HEK293 (cell line): Measurements from ENCODE around the gene SMIM29.

Experiments
- CTCF ChIA-PET: fragments of 350-600 bp; formaldehyde crosslinking; extraction: SDS; loops from one replicate; lab custom pipeline; 2021; ENCODE audit warnings: antibody characterized with exemption; lab: Yijun Ruan, JAX
- POLR2A ChIA-PET: fragments of 300-600 bp; formaldehyde crosslinking; extraction: SDS; loops from one replicate; lab custom pipeline; 2020; ENCODE audit warnings: antibody characterized with exemption, inconsistent platforms; lab: Yijun Ruan, JAX
- H3K27ac ChIP-seq: fragments of 200-500 bp; sonication (Bioruptor generic); 2 replicates; pipeline ENCODE4 v1.5.1; 2014; ENCODE audit warnings: low read depth, low read length, control low read depth, inconsistent platforms; ENCODE audit errors: extremely low read depth
- H3K36me3 ChIP-seq, 2 experiments: fragments of 200-500 bp in 1 of 2; sonication (Bioruptor generic) in 1 of 2; 1 replicate in 1 of 2; 2 replicates in 1 of 2; pipeline ENCODE4 v1.5.1; 2014 to 2017; ENCODE audit warnings: inconsistent platforms in 2 of 2, low read length in 2 of 2; ENCODE audit not compliant: control insufficient read depth in 2 of 2, insufficient read depth in 1 of 2
- H3K4me1 ChIP-seq: fragments of 200-500 bp; sonication (Bioruptor generic); 2 replicates; pipeline ENCODE4 v1.5.1; 2014; ENCODE audit warnings: mild to moderate bottlenecking, low read length, inconsistent platforms; ENCODE audit not compliant: control insufficient read depth, insufficient read depth
- H3K4me3 ChIP-seq: 2 replicates; pipeline ENCODE4 v1.5.1; 2011; ENCODE audit warnings: low read depth, mild to moderate bottlenecking, control low read depth, low read length, moderate library complexity
- H3K9me3 ChIP-seq: fragments of 200-500 bp; sonication (Bioruptor generic); 2 replicates; pipeline ENCODE4 v1.5.1; 2014; ENCODE audit warnings: low read depth, low read length, inconsistent platforms; ENCODE audit not compliant: control insufficient read depth, insufficient read depth
- KLF9 ChIP-seq: fragments of 450-650 bp; formaldehyde crosslinking; IDR thresholded peaks from 2 replicates; pipeline ENCODE4 v1.5.1; 2016; ENCODE audit warnings: missing biosample characterization, missing genetic modification characterization, low read depth
- PRDM4 ChIP-seq: fragments of 450-650 bp; formaldehyde crosslinking; IDR thresholded peaks from 2 replicates; pipeline ENCODE4 v1.5.1; 2017; ENCODE audit warnings: missing biosample characterization, missing genetic modification characterization
- SCRT2 ChIP-seq: fragments of 450-650 bp; formaldehyde crosslinking; IDR thresholded peaks from 2 replicates; pipeline ENCODE4 v1.5.1; 2016; ENCODE audit warnings: missing biosample characterization, missing genetic modification characterization
- ZFHX2 ChIP-seq: fragments of 450-650 bp; formaldehyde crosslinking; conservative IDR thresholded peaks from 2 replicates; pipeline ENCODE4 v1.5.1; 2016; ENCODE audit warnings: missing biosample characterization, missing genetic modification characterization
- ZNF518A ChIP-seq: fragments of 450-650 bp; formaldehyde crosslinking; conservative IDR thresholded peaks from 2 replicates; pipeline ENCODE4 v1.5.1; 2016; ENCODE audit warnings: low read depth, missing biosample characterization, missing genetic modification characterization
- ZNF623 ChIP-seq: fragments of 450-650 bp; formaldehyde crosslinking; IDR thresholded peaks from 2 replicates; pipeline ENCODE4 v1.5.1; 2016; ENCODE audit warnings: missing biosample characterization, missing genetic modification characterization
- ZSCAN23 ChIP-seq: fragments of 450-650 bp; formaldehyde crosslinking; IDR thresholded peaks from 2 replicates; pipeline ENCODE4 v1.5.1; 2016; ENCODE audit warnings: missing biosample characterization, missing genetic modification characterization
- ZXDB ChIP-seq: fragments of 450-650 bp; formaldehyde crosslinking; IDR thresholded peaks from 2 replicates; pipeline ENCODE4 v1.5.1; 2016; ENCODE audit warnings: missing biosample characterization, missing genetic modification characterization
- TF ChIP-seq, protein P1 (sequence below): fragments of 450-650 bp; formaldehyde crosslinking; IDR thresholded peaks from 2 replicates; pipeline ENCODE4 v1.5.1; 2016; ENCODE audit warnings: missing biosample characterization, missing genetic modification characterization, low read depth
- TF ChIP-seq, protein P2 (sequence below): fragments of 450-650 bp; formaldehyde crosslinking; IDR thresholded peaks from 2 replicates; pipeline ENCODE4 v1.5.0; 2017; ENCODE audit warnings: missing biosample characterization, missing genetic modification characterization, borderline replicate concordance

SMIM29 gene

DNA sequence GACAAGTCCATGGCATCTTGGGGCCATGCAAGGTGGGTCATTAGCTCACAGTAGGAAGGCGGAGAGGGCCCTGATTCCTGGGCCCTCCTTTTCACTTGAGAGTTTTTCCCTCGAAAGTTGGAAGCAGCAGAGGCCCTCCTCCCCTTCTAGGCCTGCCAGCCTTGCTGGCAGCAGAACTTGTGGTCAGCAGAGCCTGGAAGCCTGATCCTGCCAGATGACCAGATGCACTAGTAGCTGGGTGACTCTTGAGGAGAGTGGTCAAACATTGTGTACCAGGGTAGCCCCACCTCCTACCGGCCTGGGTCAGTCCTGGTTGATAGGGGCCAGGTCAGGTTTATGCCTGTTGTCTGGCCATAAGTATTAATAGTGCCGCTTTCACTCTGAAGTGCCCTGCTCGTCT, 15.9 kb downstream of the SMIM29 start:
- H3K4me3 ChIP-seq, result no peak overlapping the region
- TF ChIP-seq PRDM4 (tag by site-specific recombination), result no peak
- TF ChIP-seq ZNF518A (tag by site-specific recombination), result no peak
- no peak for TF ChIP-seq ZSCAN23 (tag by site-specific recombination)
- no peaks in the 10 kb centered on the region for H3K9me3 ChIP-seq
- ChIA-PET CTCF (interaction anchor here (0.7 to 1.5 kb wide), 3 partner anchors 69 to 946 kb away, joined by 3 to 7 read pairs (median 4); no protein-coding TSS in a partner anchor), POLR2A (interaction anchor here (0.7 to 2.0 kb wide), 2 partner anchors 9 to 11 kb away, joined by 7 to 9 read pairs; no protein-coding TSS in a partner anchor)
- no peak overlapping the region for H3K27ac ChIP-seq
- H3K36me3 ChIP-seq, result no peaks in the 10 kb centered on the region
- H3K4me1 ChIP-seq, result no peaks in the 10 kb centered on the region

DNA sequence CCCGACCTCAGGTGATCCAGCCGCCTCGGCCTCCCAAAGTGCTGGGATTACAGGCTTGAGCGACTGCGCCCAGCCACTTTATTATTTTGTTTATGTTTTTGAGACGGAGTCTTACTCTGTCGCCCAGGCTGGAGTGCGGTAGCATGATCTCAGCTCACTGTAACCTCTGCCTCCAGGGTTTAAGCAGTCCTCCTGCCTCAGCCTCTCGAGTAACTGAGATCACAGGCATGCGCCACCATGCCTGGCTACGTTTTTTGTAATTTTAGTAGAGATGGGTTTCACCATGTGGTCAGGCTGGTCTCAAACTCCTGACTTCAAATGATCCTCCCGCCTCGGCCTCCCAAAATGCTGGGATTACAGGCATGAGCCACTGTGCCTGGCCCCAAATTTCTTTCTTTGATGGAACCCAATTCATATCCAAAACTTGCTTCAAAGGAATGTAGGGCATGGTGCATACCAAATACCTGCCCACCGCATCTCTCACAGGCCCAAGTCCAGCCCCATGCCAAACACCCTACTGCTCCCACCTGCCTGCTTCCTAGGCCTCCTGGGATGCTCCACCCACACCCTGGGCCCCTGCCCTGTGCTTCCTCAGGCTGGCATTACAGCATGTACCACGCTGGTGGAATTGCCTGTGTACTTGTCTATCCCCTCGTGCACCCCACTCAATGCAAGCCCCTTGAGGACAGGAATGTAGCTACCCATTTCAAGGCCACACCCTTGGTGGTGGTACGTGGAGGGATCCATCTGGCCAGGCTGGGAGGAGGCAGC, 17.1 kb downstream of the SMIM29 start:
- Histone ChIP-seq H3K9me3 (no peaks in the 10 kb centered on the region), H3K36me3 (no peaks in the 10 kb centered on the region), H3K4me3 (no peak overlapping the region), H3K4me1 (no peaks in the 10 kb centered on the region), H3K27ac (no peak overlapping the region)
- ChIA-PET POLR2A (no interaction called here), CTCF (interaction anchor here (0.6 to 1.6 kb wide), 3 partner anchors 15 to 380 kb away, joined by 3 to 5 read pairs (median 3); no protein-coding TSS in a partner anchor)
- no peak for TF ChIP-seq KLF9 (tag by site-specific recombination)
- TF ChIP-seq, protein P1, sequence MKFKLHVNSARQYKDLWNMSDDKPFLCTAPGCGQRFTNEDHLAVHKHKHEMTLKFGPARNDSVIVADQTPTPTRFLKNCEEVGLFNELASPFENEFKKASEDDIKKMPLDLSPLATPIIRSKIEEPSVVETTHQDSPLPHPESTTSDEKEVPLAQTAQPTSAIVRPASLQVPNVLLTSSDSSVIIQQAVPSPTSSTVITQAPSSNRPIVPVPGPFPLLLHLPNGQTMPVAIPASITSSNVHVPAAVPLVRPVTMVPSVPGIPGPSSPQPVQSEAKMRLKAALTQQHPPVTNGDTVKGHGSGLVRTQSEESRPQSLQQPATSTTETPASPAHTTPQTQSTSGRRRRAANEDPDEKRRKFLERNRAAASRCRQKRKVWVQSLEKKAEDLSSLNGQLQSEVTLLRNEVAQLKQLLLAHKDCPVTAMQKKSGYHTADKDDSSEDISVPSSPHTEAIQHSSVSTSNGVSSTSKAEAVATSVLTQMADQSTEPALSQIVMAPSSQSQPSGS (tag by site-specific recombination), result no peak
- 0 out of 2 replicates have a peak, but pooled peaks have one; percentile 8 for TF ChIP-seq ZFHX2 (tag by site-specific recombination)
- TF ChIP-seq ZXDB (tag by site-specific recombination), result no peak

GRCh38 chr6:34230653-34231371, 18.0 kb downstream of the SMIM29 start:
- H3K27ac ChIP-seq, result no peak overlapping the region
- ChIA-PET CTCF (interaction anchor here (0.6 to 2.1 kb wide), 4 partner anchors 16 to 380 kb away, joined by 3 to 8 read pairs (median 4); no protein-coding TSS in a partner anchor), POLR2A (interaction anchor here (0.6 kb wide), 1 partner anchor 192 kb away, joined by 3 read pairs; no protein-coding TSS in a partner anchor)

More at GRCh38 chr6:34230653-34231371, 18.0 kb downstream of the SMIM29 start:
- Histone ChIP-seq H3K4me1 (no peaks in the 10 kb centered on the region), H3K4me3 (no peak overlapping the region), H3K9me3 (no peaks in the 10 kb centered on the region), H3K36me3 (no peaks in the 10 kb centered on the region)
- TF ChIP-seq ZNF623 (tag by site-specific recombination) (peak; percentile 99), SCRT2 (tag by site-specific recombination) (peak; percentile 93)
- TF ChIP-seq, protein P2, sequence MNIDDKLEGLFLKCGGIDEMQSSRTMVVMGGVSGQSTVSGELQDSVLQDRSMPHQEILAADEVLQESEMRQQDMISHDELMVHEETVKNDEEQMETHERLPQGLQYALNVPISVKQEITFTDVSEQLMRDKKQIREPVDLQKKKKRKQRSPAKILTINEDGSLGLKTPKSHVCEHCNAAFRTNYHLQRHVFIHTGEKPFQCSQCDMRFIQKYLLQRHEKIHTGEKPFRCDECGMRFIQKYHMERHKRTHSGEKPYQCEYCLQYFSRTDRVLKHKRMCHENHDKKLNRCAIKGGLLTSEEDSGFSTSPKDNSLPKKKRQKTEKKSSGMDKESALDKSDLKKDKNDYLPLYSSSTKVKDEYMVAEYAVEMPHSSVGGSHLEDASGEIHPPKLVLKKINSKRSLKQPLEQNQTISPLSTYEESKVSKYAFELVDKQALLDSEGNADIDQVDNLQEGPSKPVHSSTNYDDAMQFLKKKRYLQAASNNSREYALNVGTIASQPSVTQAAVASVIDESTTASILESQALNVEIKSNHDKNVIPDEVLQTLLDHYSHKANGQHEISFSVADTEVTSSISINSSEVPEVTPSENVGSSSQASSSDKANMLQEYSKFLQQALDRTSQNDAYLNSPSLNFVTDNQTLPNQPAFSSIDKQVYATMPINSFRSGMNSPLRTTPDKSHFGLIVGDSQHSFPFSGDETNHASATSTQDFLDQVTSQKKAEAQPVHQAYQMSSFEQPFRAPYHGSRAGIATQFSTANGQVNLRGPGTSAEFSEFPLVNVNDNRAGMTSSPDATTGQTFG, result no peak
